GM12878 (cell line): ENCODE results near the gene TAS1R2. TPM values are rescaled to one million over a fixed set of nuclear protein-coding genes. Genes with fewer than 3 reads are reported as not detected.

ENCODE experiments used
- ATAC-seq: fragments of 200-7000 bp; cut with Tn5 transposase; 3 replicates; pipeline ENCODE4 v1.9.1; 2020; ENCODE audit warnings: mild to moderate bottlenecking, moderate library complexity
- BruUV-seq: library from RNA; stranded (reverse); fragments of 400-500 nt; replicated peaks from 2 replicates; lab custom pipeline; 2021; lab: Mats Ljungman, UMichigan
- CTCF ChIA-PET: fragments of 300-600 bp; sonication (Branson Sonifier 250); formaldehyde crosslinking; extraction: SDS; loops from one replicate; lab custom pipeline; 2021; ENCODE audit warnings: inconsistent platforms; lab: Yijun Ruan, JAX
- POLR2A ChIA-PET: fragments of 350-600 bp; formaldehyde crosslinking; extraction: SDS; loops from one replicate; lab custom pipeline; 2021; ENCODE audit warnings: inconsistent platforms; lab: Charles Lee
- RAD21 ChIA-PET: fragments of 300-600 bp; sonication (Branson Sonifier 250); formaldehyde crosslinking; loops from one replicate; lab custom pipeline; 2023; ENCODE audit warnings: antibody characterized with exemption; ENCODE audit not compliant: unreplicated experiment; lab: Charles Lee
- SMC1A ChIA-PET: fragments of 300-600 bp; sonication (Branson Sonifier 250); formaldehyde crosslinking; loops from one replicate; lab custom pipeline; 2023; ENCODE audit not compliant: unreplicated experiment, uncharacterized antibody; lab: Charles Lee
- DNase-seq: peaks from one replicate; pipeline ENCODE4 v3.0.0-alpha.2; 2011; ENCODE audit warnings: low read depth, low spot score
- FAIRE-seq: peaks from 3 replicates; lab custom pipeline; 2011; peaks lifted over from hg19 to GRCh38; lab: Jason Lieb, UNC
- H2AFZ ChIP-seq: 2 replicates; pipeline ENCODE4 v1.6.0; 2011; ENCODE audit warnings: low read depth, low read length, control low read depth; ENCODE audit not compliant: control insufficient read depth
- H3K27ac ChIP-seq: 2 replicates; pipeline ENCODE4 v1.5.1; 2011; ENCODE audit warnings: control low read depth; ENCODE audit not compliant: control insufficient read depth, insufficient read depth
- H3K27me3 ChIP-seq, 2 experiments: replicated peaks in 1 of 2; 2 replicates each; pipeline versions ENCODE4 v1.6.0 to v1.6.1; 2011; ENCODE audit warnings: low read length in 1 of 2; ENCODE audit not compliant: control insufficient read depth in 2 of 2, insufficient read depth in 2 of 2
- H3K36me3 ChIP-seq, 2 experiments: 2 replicates each; pipeline ENCODE4 v1.5.1; 2011; ENCODE audit warnings: low read length in 1 of 2; ENCODE audit not compliant: control insufficient read depth in 2 of 2, insufficient read depth in 2 of 2
- H3K4me1 ChIP-seq: 2 replicates; pipeline ENCODE4 v1.6.1; 2011; ENCODE audit warnings: mild to moderate bottlenecking, low read length, moderate library complexity, mixed read lengths; ENCODE audit not compliant: control insufficient read depth, insufficient read depth
- H3K4me2 ChIP-seq: 2 replicates; pipeline ENCODE4 v1.6.0; 2011; ENCODE audit warnings: control low read depth; ENCODE audit not compliant: control insufficient read depth, insufficient read depth
- H3K4me3 ChIP-seq: fragments of 200-600 bp; sonication (generic); 2 replicates; pipeline ENCODE4 v1.5.1; 2016
- H3K79me2 ChIP-seq: 2 replicates; pipeline ENCODE4 v1.6.0; 2011; ENCODE audit warnings: low read length; ENCODE audit not compliant: control insufficient read depth, insufficient read depth
- H3K9ac ChIP-seq: 2 replicates; pipeline ENCODE4 v1.8.0; 2011; ENCODE audit warnings: low read length, control low read depth, mixed read lengths; ENCODE audit not compliant: control insufficient read depth, insufficient read depth
- H3K9me3 ChIP-seq: replicated peaks from 3 replicates; pipeline ENCODE4 v1.5.1; 2011; ENCODE audit warnings: mild to moderate bottlenecking, low read length; ENCODE audit not compliant: control insufficient read depth, insufficient read depth
- H4K20me1 ChIP-seq: 2 replicates; pipeline ENCODE4 v1.6.0; 2011; ENCODE audit not compliant: control insufficient read depth, insufficient read depth
- CBX3 ChIP-seq: fragments of 200-600 bp; sonication (generic); IDR thresholded peaks from 2 replicates; pipeline ENCODE4 v1.6.1; 2016; ENCODE audit warnings: low read depth, borderline replicate concordance
- HDGF ChIP-seq: fragments of 450-650 bp; IDR thresholded peaks from 2 replicates; pipeline ENCODE4 v1.6.1; 2016; ENCODE audit warnings: antibody characterized with exemption
- IKZF1 ChIP-seq: fragments of 450-650 bp; conservative IDR thresholded peaks from 2 replicates; pipeline ENCODE4 v1.6.1; 2017; ENCODE audit warnings: antibody characterized with exemption, mild to moderate bottlenecking
- JUND ChIP-seq: IDR thresholded peaks from 2 replicates; pipeline ENCODE4 v1.6.1; 2012; ENCODE audit warnings: low read depth, mild to moderate bottlenecking, low read length, improper control_type of control experiment, moderate library complexity
- KDM1A ChIP-seq: fragments of 200-600 bp; sonication (generic); IDR thresholded peaks from 2 replicates; pipeline ENCODE4 v1.6.1; 2016; ENCODE audit warnings: borderline replicate concordance
- KLF5 ChIP-seq: fragments of 450-650 bp; IDR thresholded peaks from 2 replicates; pipeline ENCODE4 v1.6.1; 2014; ENCODE audit warnings: mild to moderate bottlenecking; ENCODE audit not compliant: partially characterized antibody
- NR2C2 ChIP-seq: IDR thresholded peaks from 2 replicates; pipeline ENCODE4 v1.6.1; 2011; ENCODE audit warnings: borderline replicate concordance, low read depth; ENCODE audit not compliant: control insufficient read depth, insufficient read length
- RFX5 ChIP-seq: IDR thresholded peaks from 2 replicates; pipeline ENCODE4 v1.6.1; 2011; ENCODE audit warnings: low read depth, low read length, improper control_type of control experiment
- WGBS: methylation state at CpG from one replicate; pipeline ENCODE4 v1.1.6; 2016; ENCODE audit warnings: low lambda C conversion rate; ENCODE audit not compliant: insufficient replicate concordance, insufficient coverage; ENCODE audit errors: missing lambda C conversion rate; 5-methylcytosine and 5-hydroxymethylcytosine counted together
- in situ Hi-C: fragments of 300-500 bp; cut with MboI; formaldehyde crosslinking; loops from 9 replicates; pipeline ENCODE4 v1.14.3; 2018; ENCODE audit warnings: mixed read lengths
- intact Hi-C: fragments of 100-400 bp; cut with micrococcal nuclease; formaldehyde crosslinking; loops from one replicate; pipeline ENCODE4 v1.14.2; 2022; ENCODE audit not compliant: unreplicated experiment
- polyA plus RNA-seq, 11 experiments: library from polyadenylated mRNA; depleted of rRNA in 4 of 11; unstranded in 6 of 11; stranded (reverse) in 5 of 11; fragments of >200 nt; fragmentation: Nextera tagmentation in 4 of 11; fragmentation: Illumina TruSeq in 1 of 11; extraction: Ambion mirVana in 4 of 11; extraction: Trizol in 1 of 11; gene quantifications; 1 replicate in 1 of 11; 2 replicates in 10 of 11; pipeline versions ENCODE4 v1.2.1 to v1.2.3, GENCODE V29; 2011 to 2016; ENCODE audit warnings: inconsistent platforms in 2 of 11, missing spikeins in 2 of 11, low read depth in 1 of 11
- total RNA-seq, 4 experiments: library from RNA; depleted of rRNA in 3 of 4; stranded (reverse); fragments of >200 nt in 3 of 4; fragmentation: Illumina TruSeq in 1 of 4; extraction: Trizol in 1 of 4; gene quantifications; 2 replicates each; pipeline versions ENCODE4 v1.2.1 to v1.2.3, GENCODE V29; 2013 to 2021
- TF ChIP-seq, protein P1 (sequence below): fragments of 450-650 bp; IDR thresholded peaks from 2 replicates; pipeline ENCODE4 v1.6.1; 2017; ENCODE audit warnings: mild to moderate bottlenecking, low read depth, inconsistent platforms; ENCODE audit not compliant: poor library complexity, severe bottlenecking
- TF ChIP-seq, protein P2 (sequence below): fragments of 450-650 bp; IDR thresholded peaks from 2 replicates; pipeline ENCODE4 v1.6.1; 2017; ENCODE audit warnings: antibody characterized with exemption, mild to moderate bottlenecking, moderate library complexity
- TF ChIP-seq, protein P3 (sequence below): fragments of 450-650 bp; IDR thresholded peaks from 2 replicates; pipeline ENCODE4 v1.6.1; 2017; ENCODE audit warnings: borderline replicate concordance

The TAS1R2 gene
- total and polyA plus RNA-seq, 10 of the 15 experiments (the other 5 are each of a cell fraction or from before 2014, with no cell fraction given) = not detected

DNA sequence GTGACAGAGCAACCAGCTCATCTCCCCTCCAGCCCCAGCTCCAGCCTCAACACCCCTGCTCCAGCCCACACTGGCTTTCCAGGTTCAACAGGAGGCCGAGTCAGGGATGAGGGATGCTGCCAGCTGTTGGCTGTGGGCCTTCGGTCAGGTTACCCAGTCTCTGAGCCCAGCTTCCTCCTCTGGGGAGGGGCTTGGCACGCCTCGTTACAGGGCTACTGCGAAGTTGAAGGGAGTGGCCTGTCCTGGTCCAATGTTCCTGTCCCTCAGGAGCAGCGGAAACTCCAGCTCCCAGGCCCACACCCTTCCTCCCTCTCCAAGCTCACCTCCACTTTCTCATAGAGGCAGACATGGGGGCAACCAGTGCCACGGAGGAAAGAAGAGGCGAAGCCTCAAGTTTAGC, 15.1 kb upstream of the TAS1R2 start:
- H4K20me1 ChIP-seq = no peaks in the 10 kb centered on the region; the same call in 1 of the 2 replicates
- H3K79me2 ChIP-seq = no peaks in the 10 kb centered on the region
- 69% methylated on average over 8 of the region's 8 CpGs for WGBS
- in situ Hi-C loops = no loop called here
- no peak overlapping the region for H3K27ac ChIP-seq
- RAD21 ChIA-PET = no interaction called here
- H3K4me2 ChIP-seq = no peak overlapping the region
- BruUV-seq = no TSS peak
- no peaks in the 10 kb centered on the region for H3K9me3 ChIP-seq
- TF ChIP-seq RFX5 (no peak), KDM1A (no peak)
- TF ChIP-seq, all 136 proteins: peak for 0
- H3K27me3 ChIP-seq = no peaks in the 10 kb centered on the region; a peak in 1 of 4 replicates
- no peak overlapping the region for H2AFZ ChIP-seq
- intact Hi-C loops = no loop called here
- no peak overlapping the region for H3K9ac ChIP-seq
- no peaks in the 10 kb centered on the region for H3K36me3 ChIP-seq
- H3K4me3 ChIP-seq = no peak overlapping the region
- ATAC-seq (no peak), FAIRE-seq (no peak), DNase-seq (no peak)
- ChIA-PET POLR2A (no interaction called here), SMC1A (no interaction called here), CTCF (interaction anchor here (1.3 to 3.5 kb wide), 3 partner anchors 54 to 1214 kb away, joined by 3 to 14 read pairs (median 3); no protein-coding TSS in a partner anchor)
- H3K4me1 ChIP-seq = no peaks in the 10 kb centered on the region

DNA sequence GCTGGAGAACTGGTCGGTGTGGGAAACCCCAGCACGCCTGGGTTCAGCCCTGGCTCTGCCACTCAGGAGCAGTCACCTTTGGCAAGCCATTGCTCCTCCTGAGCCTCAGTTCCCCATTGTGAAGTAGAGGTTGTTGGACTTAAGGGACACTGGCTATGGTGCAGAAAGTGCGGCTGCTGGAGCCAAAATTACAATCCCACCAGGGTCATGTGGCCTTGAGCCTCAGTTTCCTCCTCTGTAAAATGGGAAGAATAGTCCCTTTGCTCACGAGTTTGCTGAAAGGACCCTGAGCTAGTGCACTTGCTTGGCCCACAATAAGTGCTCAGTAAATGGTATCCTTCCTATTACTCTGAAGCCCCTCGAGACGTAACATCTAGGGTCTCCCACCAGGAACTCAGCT, 14.6 kb upstream of the TAS1R2 start:
- ChIA-PET SMC1A (no interaction called here), RAD21 (no interaction called here), POLR2A (no interaction called here), CTCF (interaction anchor here (0.5 to 3.5 kb wide), 4 partner anchors 277 to 1213 kb away, joined by 3 to 14 read pairs (median 4); no protein-coding TSS in a partner anchor)
- intact Hi-C loops = no loop called here
- Histone ChIP-seq H3K9ac (no peak overlapping the region), H3K36me3 (no peaks in the 10 kb centered on the region), H3K79me2 (no peaks in the 10 kb centered on the region), H3K27ac (no peak overlapping the region), H3K4me1 (no peaks in the 10 kb centered on the region), H4K20me1 (no peaks in the 10 kb centered on the region; the same call in 1 of the 2 replicates), H2AFZ (no peak overlapping the region), H3K9me3 (no peaks in the 10 kb centered on the region), H3K4me3 (no peak overlapping the region), H3K27me3 (no peaks in the 10 kb centered on the region; a peak in 1 of 4 replicates), H3K4me2 (no peak overlapping the region)
- DNase-seq (no peak), ATAC-seq (no peak), FAIRE-seq (no peak)
- in situ Hi-C loops = no loop called here
- WGBS = 71% methylated on average over 6 of the region's 6 CpGs
- no TSS peak for BruUV-seq
- TF ChIP-seq CBX3 (no peak), JUND (no peak), IKZF1 (no peak), NR2C2 (no peak), KLF5 (no peak), HDGF (no peak), KDM1A (no peak)
- TF ChIP-seq, protein P1, sequence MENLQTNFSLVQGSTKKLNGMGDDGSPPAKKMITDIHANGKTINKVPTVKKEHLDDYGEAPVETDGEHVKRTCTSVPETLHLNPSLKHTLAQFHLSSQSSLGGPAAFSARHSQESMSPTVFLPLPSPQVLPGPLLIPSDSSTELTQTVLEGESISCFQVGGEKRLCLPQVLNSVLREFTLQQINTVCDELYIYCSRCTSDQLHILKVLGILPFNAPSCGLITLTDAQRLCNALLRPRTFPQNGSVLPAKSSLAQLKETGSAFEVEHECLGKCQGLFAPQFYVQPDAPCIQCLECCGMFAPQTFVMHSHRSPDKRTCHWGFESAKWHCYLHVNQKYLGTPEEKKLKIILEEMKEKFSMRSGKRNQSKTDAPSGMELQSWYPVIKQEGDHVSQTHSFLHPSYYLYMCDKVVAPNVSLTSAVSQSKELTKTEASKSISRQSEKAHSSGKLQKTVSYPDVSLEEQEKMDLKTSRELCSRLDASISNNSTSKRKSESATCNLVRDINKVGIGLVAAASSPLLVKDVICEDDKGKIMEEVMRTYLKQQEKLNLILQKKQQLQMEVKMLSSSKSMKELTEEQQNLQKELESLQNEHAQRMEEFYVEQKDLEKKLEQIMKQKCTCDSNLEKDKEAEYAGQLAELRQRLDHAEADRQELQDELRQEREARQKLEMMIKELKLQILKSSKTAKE = no peak
- TF ChIP-seq, protein P2, sequence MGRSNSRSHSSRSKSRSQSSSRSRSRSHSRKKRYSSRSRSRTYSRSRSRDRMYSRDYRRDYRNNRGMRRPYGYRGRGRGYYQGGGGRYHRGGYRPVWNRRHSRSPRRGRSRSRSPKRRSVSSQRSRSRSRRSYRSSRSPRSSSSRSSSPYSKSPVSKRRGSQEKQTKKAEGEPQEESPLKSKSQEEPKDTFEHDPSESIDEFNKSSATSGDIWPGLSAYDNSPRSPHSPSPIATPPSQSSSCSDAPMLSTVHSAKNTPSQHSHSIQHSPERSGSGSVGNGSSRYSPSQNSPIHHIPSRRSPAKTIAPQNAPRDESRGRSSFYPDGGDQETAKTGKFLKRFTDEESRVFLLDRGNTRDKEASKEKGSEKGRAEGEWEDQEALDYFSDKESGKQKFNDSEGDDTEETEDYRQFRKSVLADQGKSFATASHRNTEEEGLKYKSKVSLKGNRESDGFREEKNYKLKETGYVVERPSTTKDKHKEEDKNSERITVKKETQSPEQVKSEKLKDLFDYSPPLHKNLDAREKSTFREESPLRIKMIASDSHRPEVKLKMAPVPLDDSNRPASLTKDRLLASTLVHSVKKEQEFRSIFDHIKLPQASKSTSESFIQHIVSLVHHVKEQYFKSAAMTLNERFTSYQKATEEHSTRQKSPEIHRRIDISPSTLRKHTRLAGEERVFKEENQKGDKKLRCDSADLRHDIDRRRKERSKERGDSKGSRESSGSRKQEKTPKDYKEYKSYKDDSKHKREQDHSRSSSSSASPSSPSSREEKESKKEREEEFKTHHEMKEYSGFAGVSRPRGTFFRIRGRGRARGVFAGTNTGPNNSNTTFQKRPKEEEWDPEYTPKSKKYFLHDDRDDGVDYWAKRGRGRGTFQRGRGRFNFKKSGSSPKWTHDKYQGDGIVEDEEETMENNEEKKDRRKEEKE = no peak
- TF ChIP-seq, protein P3, sequence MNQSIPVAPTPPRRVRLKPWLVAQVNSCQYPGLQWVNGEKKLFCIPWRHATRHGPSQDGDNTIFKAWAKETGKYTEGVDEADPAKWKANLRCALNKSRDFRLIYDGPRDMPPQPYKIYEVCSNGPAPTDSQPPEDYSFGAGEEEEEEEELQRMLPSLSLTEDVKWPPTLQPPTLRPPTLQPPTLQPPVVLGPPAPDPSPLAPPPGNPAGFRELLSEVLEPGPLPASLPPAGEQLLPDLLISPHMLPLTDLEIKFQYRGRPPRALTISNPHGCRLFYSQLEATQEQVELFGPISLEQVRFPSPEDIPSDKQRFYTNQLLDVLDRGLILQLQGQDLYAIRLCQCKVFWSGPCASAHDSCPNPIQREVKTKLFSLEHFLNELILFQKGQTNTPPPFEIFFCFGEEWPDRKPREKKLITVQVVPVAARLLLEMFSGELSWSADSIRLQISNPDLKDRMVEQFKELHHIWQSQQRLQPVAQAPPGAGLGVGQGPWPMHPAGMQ = no peak
